ENCODE results near the gene KCNK3.
A peak's percentile ranks its signal among the peaks of the same experiment; 100 is the strongest.
"Not testable (repeated sequence)": the region's sequence is repeated elsewhere in the genome, so short reads cannot be mapped to it uniquely, and the experiment has no call there.

Gene KCNK3

DNA sequence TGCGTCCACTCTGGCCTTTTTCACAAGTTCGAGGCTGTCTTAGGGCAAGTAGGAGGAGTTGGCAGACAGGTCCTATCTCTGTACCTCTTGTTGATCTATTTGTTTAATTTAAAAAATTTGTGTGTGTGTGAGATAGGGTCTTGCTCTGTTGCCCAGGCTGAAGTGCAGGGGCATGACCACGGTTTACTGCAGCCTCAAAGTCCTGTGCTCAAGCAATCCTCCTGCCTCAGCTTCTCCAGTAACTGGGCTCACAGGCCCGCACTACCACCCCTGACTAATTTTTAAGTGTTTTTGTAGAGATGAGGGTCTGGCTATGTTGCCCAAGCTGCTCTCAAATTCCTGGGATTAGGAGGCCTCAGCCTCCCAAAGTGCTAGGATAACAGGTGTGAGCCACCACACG is 67.3 kb downstream of the KCNK3 start:
- Histone ChIP-seq H3K4me1 (ENCODE audit: control insufficient read depth, insufficient read depth, low read length) (peaks cover 29% of the 10 kb centered on the region), H3K27me3 (ENCODE audit: control insufficient read depth, insufficient read depth, low read length) (no peaks in the 10 kb centered on the region), H3K9me3 (ENCODE audit: control insufficient read depth, low read length) (no peaks in the 10 kb centered on the region), H3K9ac (ENCODE audit: low read length) (no peak overlapping the region), H3K4me3 (ENCODE audit: low read length) (no peak overlapping the region), H3K36me3 (ENCODE audit: control insufficient read depth, insufficient read depth, low read length) (no peaks in the 10 kb centered on the region)

GRCh38 chr2:26760991-26761390 is 68.5 kb downstream of the KCNK3 start:
- peaks cover 37% of the 10 kb centered on the region for H3K4me1 ChIP-seq (ENCODE audit: control insufficient read depth, insufficient read depth, low read length)
- not testable (repeated sequence) for H3K27me3 ChIP-seq (ENCODE audit: control insufficient read depth, insufficient read depth, low read length); H3K9ac ChIP-seq (ENCODE audit: low read length); H3K4me3 ChIP-seq (ENCODE audit: low read length); H3K9me3 ChIP-seq (ENCODE audit: control insufficient read depth, low read length); H3K36me3 ChIP-seq (ENCODE audit: control insufficient read depth, insufficient read depth, low read length)

DNA sequence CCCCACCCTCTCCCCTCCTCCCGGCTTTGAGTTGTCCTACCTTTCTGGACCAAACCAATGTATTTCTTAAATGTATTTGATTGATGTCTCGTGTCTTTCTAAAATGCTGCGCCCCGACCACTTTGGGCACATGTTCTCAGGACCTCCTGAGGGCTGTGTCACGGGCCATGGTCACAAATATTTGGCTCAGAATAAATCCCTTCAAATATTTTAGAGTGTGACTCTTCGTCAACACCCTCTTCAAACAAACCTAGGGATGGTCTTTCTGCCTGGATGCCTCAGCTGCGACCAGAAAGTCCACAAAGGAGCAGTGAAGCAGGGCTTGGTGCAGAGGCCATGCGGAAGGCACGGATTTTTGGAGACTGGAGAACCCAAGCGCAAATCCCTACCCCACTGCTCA is 70.5 kb downstream of the KCNK3 start:
- H3K9me3 ChIP-seq (ENCODE audit: control insufficient read depth, low read length), result no peaks in the 10 kb centered on the region
- no peak overlapping the region for H3K9ac ChIP-seq (ENCODE audit: low read length)
- peaks cover 39% of the 10 kb centered on the region for H3K4me1 ChIP-seq (ENCODE audit: control insufficient read depth, insufficient read depth, low read length)
- no peaks in the 10 kb centered on the region for H3K27me3 ChIP-seq (ENCODE audit: control insufficient read depth, insufficient read depth, low read length)
- no peak overlapping the region for H3K4me3 ChIP-seq (ENCODE audit: low read length)
- no peaks in the 10 kb centered on the region for H3K36me3 ChIP-seq (ENCODE audit: control insufficient read depth, insufficient read depth, low read length)

DNA sequence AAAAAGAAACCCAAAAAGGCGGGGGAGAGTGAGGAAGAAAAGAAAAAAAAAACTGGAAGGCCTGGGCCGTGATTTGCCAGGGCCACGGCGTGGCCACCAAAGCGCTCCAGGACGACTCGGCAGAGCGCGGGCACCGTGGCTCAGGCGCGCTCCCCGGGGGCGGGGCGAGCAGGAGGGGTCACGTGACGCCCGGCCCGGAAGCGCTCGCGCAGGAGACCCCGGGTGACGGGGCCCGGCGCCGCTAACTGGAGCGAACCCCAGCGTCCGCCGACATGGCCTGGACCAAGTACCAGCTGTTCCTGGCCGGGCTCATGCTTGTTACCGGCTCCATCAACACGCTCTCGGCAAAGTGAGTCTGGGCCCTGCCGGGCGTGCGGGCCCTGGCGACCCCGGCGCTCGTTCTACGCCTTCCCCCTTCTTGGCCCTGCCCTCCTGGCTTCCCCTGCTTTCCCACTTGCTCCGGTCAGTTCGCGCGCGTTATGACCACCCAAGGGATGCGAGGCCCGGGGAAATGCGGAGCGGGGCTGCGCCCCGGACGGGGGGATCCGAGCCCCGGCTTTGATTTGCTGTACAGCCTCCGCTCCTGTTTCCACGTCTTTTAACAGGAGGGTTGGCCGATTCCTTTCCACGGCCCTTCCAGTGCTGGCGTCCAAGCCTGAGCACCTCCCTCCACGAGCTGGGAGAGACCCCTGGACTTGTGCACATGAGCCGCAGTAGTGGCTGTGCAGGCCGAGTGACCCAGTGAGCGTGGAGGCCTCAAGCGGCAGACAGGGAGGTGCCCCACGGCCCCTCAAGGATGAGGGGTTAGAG is 71.8 kb downstream of the KCNK3 start, which contains the start of gene SLC35F6:
TSS of gene SLC35F6 (plus strand) at position 207 of the 810 bp plus-strand sequence. CDS start at position 273, 66 bp downstream.
- Histone ChIP-seq H3K27me3 (ENCODE audit: control insufficient read depth, insufficient read depth, low read length) (no peaks in the 10 kb centered on the region), H3K4me1 (ENCODE audit: control insufficient read depth, insufficient read depth, low read length) (peaks cover 43% of the 10 kb centered on the region), H3K4me3 (ENCODE audit: low read length) (peak within 1 kb of the TSS; percentile 99), H3K36me3 (ENCODE audit: control insufficient read depth, insufficient read depth, low read length) (no peaks in the 10 kb centered on the region), H3K9ac (ENCODE audit: low read length) (peak within 1 kb of the TSS; percentile 99), H3K9me3 (ENCODE audit: control insufficient read depth, low read length) (no peaks in the 10 kb centered on the region)

- H3K4me1 ChIP-seq (ENCODE audit: control insufficient read depth, insufficient read depth, low read length), result peaks cover 50% of the 10 kb centered on the region
- no peaks in the 10 kb centered on the region for H3K36me3 ChIP-seq (ENCODE audit: control insufficient read depth, insufficient read depth, low read length)
- H3K4me3 ChIP-seq (ENCODE audit: low read length), result peak overlapping the region; percentile 99
- H3K9ac ChIP-seq (ENCODE audit: low read length), result peak overlapping the region; percentile 99
- H3K27me3 ChIP-seq (ENCODE audit: control insufficient read depth, insufficient read depth, low read length), result no peaks in the 10 kb centered on the region
- H3K9me3 ChIP-seq (ENCODE audit: control insufficient read depth, low read length), result no peaks in the 10 kb centered on the region
These were observed 72.4 kb downstream of the KCNK3 start for GRCh38 chr2:26764906-26765305.

DNA sequence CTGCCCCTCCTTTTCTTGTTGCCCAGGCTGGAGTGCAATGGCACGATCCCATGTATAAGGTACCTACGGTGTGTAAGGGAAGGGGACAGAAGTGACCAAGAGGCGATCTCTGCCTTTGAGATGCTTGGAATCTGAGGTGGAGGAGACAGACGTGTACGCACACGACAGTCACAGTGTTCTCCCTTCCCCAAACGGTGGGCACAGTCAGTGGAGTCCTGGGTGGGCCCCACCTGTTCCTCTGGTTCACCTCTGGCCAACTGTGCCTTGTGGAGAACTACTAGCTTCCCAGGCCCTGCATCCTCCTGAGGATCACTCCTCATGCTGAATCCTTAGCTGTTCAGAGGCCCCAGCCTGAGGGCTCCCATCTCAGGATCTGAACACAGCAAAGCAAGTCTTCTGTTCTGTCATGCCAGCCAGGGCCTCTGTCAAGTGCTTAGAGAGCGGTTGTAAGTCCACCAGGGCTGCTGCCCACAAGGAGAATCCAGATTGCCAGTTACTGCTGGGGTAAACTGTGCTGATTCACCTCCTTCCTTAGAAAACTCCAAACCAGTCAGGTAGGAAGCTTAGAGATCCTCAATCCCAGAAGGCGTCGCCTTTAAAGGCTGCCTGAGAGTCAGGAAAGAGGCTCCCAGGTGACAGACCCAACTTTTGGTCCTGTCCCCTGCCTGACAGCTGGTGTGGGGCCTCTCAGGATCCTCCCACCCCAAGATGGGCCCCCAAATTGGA is 73.1 kb downstream of the KCNK3 start:
- H3K9me3 ChIP-seq (ENCODE audit: control insufficient read depth, low read length), result no peaks in the 10 kb centered on the region
- no peaks in the 10 kb centered on the region for H3K36me3 ChIP-seq (ENCODE audit: control insufficient read depth, insufficient read depth, low read length)
- H3K4me1 ChIP-seq (ENCODE audit: control insufficient read depth, insufficient read depth, low read length), result peaks cover 55% of the 10 kb centered on the region
- peak overlapping the region; percentile 99 for H3K9ac ChIP-seq (ENCODE audit: low read length)
- H3K27me3 ChIP-seq (ENCODE audit: control insufficient read depth, insufficient read depth, low read length), result no peaks in the 10 kb centered on the region
- H3K4me3 ChIP-seq (ENCODE audit: low read length), result peak overlapping the region; percentile 99

DNA sequence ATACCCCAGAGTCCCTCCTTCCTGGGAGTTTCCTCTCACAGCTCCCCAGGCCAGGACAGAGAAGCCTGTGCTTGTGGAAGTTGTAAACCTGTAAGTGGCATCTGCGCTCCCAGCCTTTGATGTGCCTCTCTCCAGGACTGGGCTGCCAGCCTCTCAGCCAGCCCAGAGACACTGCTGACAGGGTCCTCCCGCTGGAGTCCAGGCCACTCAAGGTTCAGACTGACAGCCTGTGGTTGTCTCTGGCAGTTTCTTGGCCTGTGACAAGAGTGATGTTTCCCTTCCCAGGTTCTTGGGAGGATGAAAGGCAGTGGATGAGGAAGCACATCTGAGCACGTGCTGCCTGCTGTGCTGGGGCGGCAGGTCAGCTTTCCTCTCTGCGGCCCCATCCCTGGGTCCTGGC is 74.6 kb downstream of the KCNK3 start:
- no peaks in the 10 kb centered on the region for H3K9me3 ChIP-seq (ENCODE audit: control insufficient read depth, low read length)

DNA sequence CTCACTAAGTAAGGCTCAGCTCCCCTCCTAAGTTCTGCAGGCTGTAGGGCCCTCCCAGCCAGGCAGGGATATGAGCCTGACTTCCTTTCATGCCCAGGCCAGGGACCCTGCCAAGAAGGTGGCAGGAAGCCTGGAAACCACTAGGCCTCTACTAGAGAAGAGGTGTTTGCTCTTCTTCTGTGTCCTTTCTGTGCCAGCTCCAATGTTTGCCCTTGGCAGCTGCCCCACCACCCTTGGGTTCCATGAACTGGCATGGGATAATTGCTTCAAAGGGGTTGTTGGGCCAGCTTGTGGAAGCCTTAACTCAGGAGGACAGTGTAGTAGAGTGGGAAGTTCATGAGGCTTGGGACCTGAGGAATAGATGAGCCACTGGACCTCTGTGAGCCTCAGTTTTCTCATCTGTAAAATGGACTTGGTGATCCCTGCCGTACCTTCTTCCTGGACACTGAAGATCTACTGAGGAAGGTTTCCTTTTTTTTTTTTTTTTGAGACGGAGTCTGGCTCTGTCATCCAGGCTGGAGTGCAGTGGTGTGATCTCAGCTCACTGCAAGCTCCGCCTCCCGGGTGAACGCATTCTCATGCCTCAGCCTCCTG is 75.5 kb downstream of the KCNK3 start:
- Histone ChIP-seq H3K9me3 (ENCODE audit: control insufficient read depth, low read length) (no peaks in the 10 kb centered on the region), H3K9ac (ENCODE audit: low read length) (no peak overlapping the region), H3K4me3 (ENCODE audit: low read length) (no peak overlapping the region), H3K27me3 (ENCODE audit: control insufficient read depth, insufficient read depth, low read length) (no peaks in the 10 kb centered on the region), H3K4me1 (ENCODE audit: control insufficient read depth, insufficient read depth, low read length) (peaks cover 79% of the 10 kb centered on the region), H3K36me3 (ENCODE audit: control insufficient read depth, insufficient read depth, low read length) (no peaks in the 10 kb centered on the region)

More for the DNA sequence above, 74.6 kb downstream of the KCNK3 start:
- H3K27me3 ChIP-seq (ENCODE audit: control insufficient read depth, insufficient read depth, low read length), result no peaks in the 10 kb centered on the region
- no peaks in the 10 kb centered on the region for H3K36me3 ChIP-seq (ENCODE audit: control insufficient read depth, insufficient read depth, low read length)
- no peak overlapping the region for H3K9ac ChIP-seq (ENCODE audit: low read length)
- peaks cover 70% of the 10 kb centered on the region for H3K4me1 ChIP-seq (ENCODE audit: control insufficient read depth, insufficient read depth, low read length)
- H3K4me3 ChIP-seq (ENCODE audit: low read length), result no peak overlapping the region

DNA sequence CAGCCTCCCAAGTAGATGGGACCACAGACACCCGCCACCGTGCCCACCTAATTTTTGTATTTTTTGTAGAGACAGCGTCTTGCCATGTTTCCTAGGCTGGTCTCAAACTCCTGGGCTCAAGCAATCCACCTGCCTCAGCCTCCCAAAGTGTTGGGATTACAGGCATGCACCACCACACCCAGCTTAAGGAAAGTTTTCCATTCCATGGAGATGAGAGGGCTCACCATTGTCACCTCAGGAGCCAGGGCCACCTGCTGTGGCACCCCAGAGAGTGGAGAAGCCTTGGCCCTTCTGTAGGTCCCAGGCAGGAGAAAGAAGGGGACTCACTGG is 76.2 kb downstream of the KCNK3 start:
- no peaks in the 10 kb centered on the region for H3K27me3 ChIP-seq (ENCODE audit: control insufficient read depth, insufficient read depth, low read length)
- H3K9me3 ChIP-seq (ENCODE audit: control insufficient read depth, low read length), result no peaks in the 10 kb centered on the region
- peaks cover 75% of the 10 kb centered on the region for H3K4me1 ChIP-seq (ENCODE audit: control insufficient read depth, insufficient read depth, low read length)
- no peak overlapping the region for H3K4me3 ChIP-seq (ENCODE audit: low read length)
- no peaks in the 10 kb centered on the region for H3K36me3 ChIP-seq (ENCODE audit: control insufficient read depth, insufficient read depth, low read length)
- H3K9ac ChIP-seq (ENCODE audit: low read length), result peak overlapping the region; percentile 53

GRCh38 chr2:26769089-26769761 is 76.7 kb downstream of the KCNK3 start:
- no peaks in the 10 kb centered on the region for H3K27me3 ChIP-seq (ENCODE audit: control insufficient read depth, insufficient read depth, low read length)
- H3K4me1 ChIP-seq (ENCODE audit: control insufficient read depth, insufficient read depth, low read length), result peaks cover 73% of the 10 kb centered on the region
- no peak overlapping the region for H3K4me3 ChIP-seq (ENCODE audit: low read length)
- H3K9me3 ChIP-seq (ENCODE audit: control insufficient read depth, low read length), result no peaks in the 10 kb centered on the region
- H3K36me3 ChIP-seq (ENCODE audit: control insufficient read depth, insufficient read depth, low read length), result no peaks in the 10 kb centered on the region
- H3K9ac ChIP-seq (ENCODE audit: low read length), result peak overlapping the region; percentile 53

DNA sequence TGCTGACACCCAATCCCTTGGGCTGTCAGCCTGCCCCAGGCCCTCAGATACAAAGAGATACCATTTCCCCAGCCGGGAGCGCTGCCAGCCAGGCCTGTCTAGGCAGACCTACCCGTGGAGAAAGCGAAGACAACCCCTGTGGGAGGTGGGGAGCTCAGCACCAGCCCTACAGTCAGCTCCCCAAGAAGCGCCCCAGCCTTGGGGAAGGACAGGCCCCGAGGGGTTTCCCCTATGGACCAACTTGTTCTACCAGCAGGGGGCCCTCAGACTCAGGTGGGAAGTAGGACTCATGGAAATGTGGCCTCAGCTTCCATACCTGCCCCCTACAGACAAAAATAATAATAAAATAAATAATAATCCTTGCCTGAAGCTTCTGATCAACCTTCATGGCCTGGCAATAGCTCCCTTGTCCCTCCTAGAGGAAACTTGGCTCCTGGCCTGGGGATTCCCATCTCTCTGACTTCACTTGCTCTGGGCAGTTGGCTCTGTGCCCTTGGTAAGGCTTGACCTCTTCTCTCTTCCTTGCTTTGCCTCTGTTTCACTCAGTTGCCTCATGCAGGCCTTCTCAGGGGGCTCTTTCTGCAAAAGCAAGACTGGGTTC is 78.6 kb downstream of the KCNK3 start:
- Histone ChIP-seq H3K27me3 (ENCODE audit: control insufficient read depth, insufficient read depth, low read length) (no peaks in the 10 kb centered on the region), H3K4me1 (ENCODE audit: control insufficient read depth, insufficient read depth, low read length) (peaks cover 59% of the 10 kb centered on the region), H3K9ac (ENCODE audit: low read length) (no peak overlapping the region), H3K36me3 (ENCODE audit: control insufficient read depth, insufficient read depth, low read length) (peaks cover 15% of the 10 kb centered on the region), H3K9me3 (ENCODE audit: control insufficient read depth, low read length) (no peaks in the 10 kb centered on the region), H3K4me3 (ENCODE audit: low read length) (no peak overlapping the region)
